WTC11 (cell line): ENCODE measurements around the gene OR52D1. TPM values are rescaled to one million over a fixed set of nuclear protein-coding genes. Genes with fewer than 3 reads are reported as not detected.

Source experiments
- ATAC-seq: fragments of 200-7000 bp; cut with Tn5 transposase; 2 replicates; pipeline ENCODE4 v1.10.0; 2021; ENCODE audit warnings: mild to moderate bottlenecking, moderate library complexity
- CTCF ChIA-PET: fragments of 300-600 bp; sonication (Branson Sonifier 250); formaldehyde crosslinking; loops from one replicate; lab custom pipeline; 2021; ENCODE audit warnings: antibody characterized with exemption; lab: Charles Lee
- POLR2A ChIA-PET: fragments of 350-600 bp; sonication (Branson Sonifier 250); formaldehyde crosslinking; loops from one replicate; lab custom pipeline; 2021; ENCODE audit warnings: antibody characterized with exemption; lab: Charles Lee
- DNase-seq: peaks from one replicate; pipeline ENCODE4 v3.0.0; 2021; ENCODE audit warnings: low spot score
- H3K27ac Mint-ChIP-seq: 2 replicates; pipeline ENCODE4 v1.8.0; 2021; ENCODE audit warnings: mixed read lengths
- H3K27me3 Mint-ChIP-seq: 2 replicates; pipeline ENCODE4 v1.8.0; 2021; ENCODE audit warnings: low read depth, mild to moderate bottlenecking, moderate library complexity, mixed read lengths
- H3K36me3 Mint-ChIP-seq: 2 replicates; pipeline ENCODE4 v1.8.0; 2021; ENCODE audit warnings: mixed read lengths
- H3K4me1 Mint-ChIP-seq: 2 replicates; pipeline ENCODE4 v1.8.0; 2022; ENCODE audit warnings: mixed read lengths
- H3K4me3 Mint-ChIP-seq: 2 replicates; pipeline ENCODE4 v1.8.0; 2021; ENCODE audit warnings: mild to moderate bottlenecking, moderate library complexity, mixed read lengths
- H3K9me3 Mint-ChIP-seq: 2 replicates; pipeline ENCODE4 v1.8.0; 2021; ENCODE audit warnings: mixed read lengths
- ARID4B ChIP-seq: sonication (generic); formaldehyde crosslinking; IDR thresholded peaks from 2 replicates; pipeline ENCODE4 v1.8.0; 2023; ENCODE audit warnings: missing genetic modification reagents, mild to moderate bottlenecking, borderline replicate concordance
- ATF6 ChIP-seq: sonication (generic); formaldehyde crosslinking; IDR thresholded peaks from 2 replicates; pipeline ENCODE4 v1.8.1; 2023; ENCODE audit warnings: mild to moderate bottlenecking, missing genetic modification reagents
- CREM ChIP-seq: sonication (generic); formaldehyde crosslinking; IDR thresholded peaks from 2 replicates; pipeline ENCODE4 v1.8.1; 2022; ENCODE audit warnings: mild to moderate bottlenecking, missing genetic modification reagents, moderate library complexity
- CTCF ChIP-seq: fragments of 200-600 bp; IDR thresholded peaks from 2 replicates; pipeline ENCODE4 v1.8.0; 2022; ENCODE audit warnings: antibody characterized with exemption
- E2F4 ChIP-seq: sonication (generic); formaldehyde crosslinking; IDR thresholded peaks from 2 replicates; pipeline ENCODE4 v1.8.1; 2022; ENCODE audit warnings: low read depth, mild to moderate bottlenecking, moderate library complexity, missing genetic modification reagents, borderline replicate concordance
- ERG ChIP-seq: fragments of 250-450 bp; sonication (Bioruptor Pico); IDR thresholded peaks from 2 replicates; pipeline ENCODE4 v1.8.0; 2021; ENCODE audit warnings: mild to moderate bottlenecking
- HMGA2 ChIP-seq: fragments of 250-450 bp; sonication (Bioruptor Pico); IDR thresholded peaks from 2 replicates; pipeline ENCODE4 v1.4.0; 2021; ENCODE audit warnings: mild to moderate bottlenecking, moderate library complexity
- IRF1 ChIP-seq: sonication (generic); formaldehyde crosslinking; IDR thresholded peaks from 2 replicates; pipeline ENCODE4 v1.8.0; 2023; ENCODE audit warnings: missing genetic modification reagents
- MAX ChIP-seq: sonication (generic); formaldehyde crosslinking; IDR thresholded peaks from 2 replicates; pipeline ENCODE4 v1.8.0; 2022; ENCODE audit warnings: mild to moderate bottlenecking, missing genetic modification reagents
- MXD4 ChIP-seq: fragments of 250-450 bp; sonication (Bioruptor Pico); IDR thresholded peaks from 2 replicates; pipeline ENCODE4 v1.8.0; 2021; ENCODE audit warnings: mild to moderate bottlenecking, moderate library complexity, borderline replicate concordance
- PRRX2 ChIP-seq: fragments of 250-450 bp; sonication (Bioruptor Pico); IDR thresholded peaks from 2 replicates; pipeline ENCODE4 v1.8.0; 2021; ENCODE audit warnings: mild to moderate bottlenecking
- TEAD4 ChIP-seq: sonication (generic); formaldehyde crosslinking; IDR thresholded peaks from 2 replicates; pipeline ENCODE4 v1.8.0; 2022; ENCODE audit warnings: mild to moderate bottlenecking, missing genetic modification reagents
- USF2 ChIP-seq: sonication (generic); formaldehyde crosslinking; IDR thresholded peaks from 2 replicates; pipeline ENCODE4 v1.8.1; 2023; ENCODE audit warnings: mild to moderate bottlenecking, missing genetic modification reagents, moderate library complexity
- ZNF138 ChIP-seq: sonication (generic); formaldehyde crosslinking; conservative IDR thresholded peaks from 2 replicates; pipeline ENCODE4 v1.8.1; 2022; ENCODE audit warnings: mild to moderate bottlenecking, moderate library complexity, missing genetic modification reagents
- ZNF423 ChIP-seq: fragments of 250-450 bp; sonication (Bioruptor Pico); IDR thresholded peaks from 2 replicates; pipeline ENCODE4 v2.1.2; 2022; ENCODE audit warnings: mild to moderate bottlenecking, moderate library complexity
- total RNA-seq: library from RNA; stranded (reverse); gene quantifications from 3 replicates; pipeline ENCODE4 v1.2.3, GENCODE V29; 2021

The OR52D1 gene
- total RNA-seq, 1 experiment from 2014 or later: not detected

GRCh38 chr11:5504403-5504921 lies 16.0 kb downstream of the OR52D1 start (continued):
- no peak for TF ChIP-seq ARID4B (CRISPR knock-in tag)
- no peak for TF ChIP-seq ERG (CRISPR knock-in tag)
- TF ChIP-seq PRRX2 (CRISPR knock-in tag): no peak
- no peak for TF ChIP-seq E2F4 (CRISPR knock-in tag)
- TF ChIP-seq, all 79 proteins: peak for 0

- no peak overlapping the region for H3K4me3 Mint-ChIP-seq
- ATAC-seq: no peak
- DNase-seq: no peak
- POLR2A ChIA-PET: no interaction called here
- no peaks in the 10 kb centered on the region for H3K27me3 Mint-ChIP-seq
- H3K9me3 Mint-ChIP-seq: no peaks in the 10 kb centered on the region
- no peaks in the 10 kb centered on the region for H3K36me3 Mint-ChIP-seq
- no peaks in the 10 kb centered on the region for H3K4me1 Mint-ChIP-seq
- H3K27ac Mint-ChIP-seq: no peak overlapping the region
- CTCF ChIA-PET: no interaction called here
- TF ChIP-seq ZNF423 (CRISPR knock-in tag) (no peak), CREM (CRISPR knock-in tag) (no peak), USF2 (CRISPR knock-in tag) (no peak)
- TF ChIP-seq, all 79 proteins: peak for 0
Measured at GRCh38 chr11:5505363-5506048, 17.0 kb downstream of the OR52D1 start.

GRCh38 chr11:5507177-5507932 lies 18.9 kb downstream of the OR52D1 start:
- no peaks in the 10 kb centered on the region for H3K36me3 Mint-ChIP-seq
- no peak for TF ChIP-seq HMGA2 (CRISPR knock-in tag)
- no peak overlapping the region for H3K4me3 Mint-ChIP-seq
- no peaks in the 10 kb centered on the region for H3K27me3 Mint-ChIP-seq
- DNase-seq: no peak
- no peak overlapping the region for H3K27ac Mint-ChIP-seq
- ChIA-PET POLR2A (no interaction called here), CTCF (interaction anchor here (1.4 kb wide), 1 partner anchor 14 kb away, joined by 6 read pairs; no protein-coding TSS in a partner anchor)
- ATAC-seq: peak; percentile 47; the same call in 1 of the 2 replicates
- H3K9me3 Mint-ChIP-seq: no peaks in the 10 kb centered on the region
- no peaks in the 10 kb centered on the region for H3K4me1 Mint-ChIP-seq

GRCh38 chr11:5507933-5508305 lies 19.4 kb downstream of the OR52D1 start:
- Mint-ChIP-seq H3K36me3 (no peaks in the 10 kb centered on the region), H3K4me1 (peaks cover under 1% of the 10 kb centered on the region), H3K27ac (no peak overlapping the region), H3K27me3 (no peaks in the 10 kb centered on the region), H3K4me3 (no peak overlapping the region), H3K9me3 (no peaks in the 10 kb centered on the region)
- ATAC-seq (no peak), DNase-seq (no peak)
- CTCF ChIA-PET: no interaction called here
- POLR2A ChIA-PET: no interaction called here
- TF ChIP-seq IRF1 (CRISPR knock-in tag): no peak
- TF ChIP-seq MAX (CRISPR knock-in tag): no peak
- TF ChIP-seq MXD4: no peak
- TF ChIP-seq TEAD4 (CRISPR knock-in tag): no peak
- TF ChIP-seq CTCF: no peak
- TF ChIP-seq ATF6 (CRISPR knock-in tag): no peak
- TF ChIP-seq ZNF138: no peak
